Measurements from ENCODE around the gene CDH3. TPM values are rescaled to one million over a fixed set of nuclear protein-coding genes. Genes with fewer than 3 reads are reported as not detected.
A peak's percentile ranks its signal among the peaks of the same experiment; 100 is the strongest.

Gene CDH3
- total and polyA plus RNA-seq, 2 of the 8 experiments (the other 6 are each of a cell fraction or from before 2014, with no cell fraction given), result 146 to 171 TPM

DNA sequence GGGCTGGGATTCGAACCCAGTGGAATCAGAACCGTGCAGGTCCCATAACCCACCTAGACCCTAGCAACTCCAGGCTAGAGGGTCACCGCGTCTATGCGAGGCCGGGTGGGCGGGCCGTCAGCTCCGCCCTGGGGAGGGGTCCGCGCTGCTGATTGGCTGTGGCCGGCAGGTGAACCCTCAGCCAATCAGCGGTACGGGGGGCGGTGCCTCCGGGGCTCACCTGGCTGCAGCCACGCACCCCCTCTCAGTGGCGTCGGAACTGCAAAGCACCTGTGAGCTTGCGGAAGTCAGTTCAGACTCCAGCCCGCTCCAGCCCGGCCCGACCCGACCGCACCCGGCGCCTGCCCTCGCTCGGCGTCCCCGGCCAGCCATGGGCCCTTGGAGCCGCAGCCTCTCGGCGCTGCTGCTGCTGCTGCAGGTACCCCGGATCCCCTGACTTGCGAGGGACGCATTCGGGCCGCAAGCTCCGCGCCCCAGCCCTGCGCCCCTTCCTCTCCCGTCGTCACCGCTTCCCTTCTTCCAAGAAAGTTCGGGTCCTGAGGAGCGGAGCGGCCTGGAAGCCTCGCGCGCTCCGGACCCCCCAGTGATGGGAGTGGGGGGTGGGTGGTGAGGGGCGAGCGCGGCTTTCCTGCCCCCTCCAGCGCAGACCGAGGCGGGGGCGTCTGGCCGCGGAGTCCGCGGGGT is 92.1 kb downstream of the CDH3 start, which contains the start of gene CDH1:
Gene CDH1 (plus strand): TSS at position 247 of the 684 bp plus-strand sequence. CDS start 124 bp downstream, at position 371.
- Histone ChIP-seq H3K9ac (replicated peaks in 1 of 4; ENCODE audit: extremely low read depth in 1 of 4, low read depth in 3 of 4, low read length in 3 of 4) (peak within 1 kb of the TSS; percentile 79 to 96 (median 86)), H3K4ac (replicated peaks; ENCODE audit: insufficient read length, low read depth, low read length) (peak within 1 kb of the TSS; percentile 90), H3K56ac (replicated peaks; ENCODE audit: insufficient read length, low read depth, low read length) (peak within 1 kb of the TSS; percentile 52), H3K18ac (ENCODE audit: extremely low read depth, low read length) (peak within 1 kb of the TSS; percentile 90), H2BK120ac (replicated peaks; ENCODE audit: low read depth, low read length) (no peak within 1 kb of the TSS), H3K14ac (ENCODE audit: insufficient read length) (peak within 1 kb of the TSS; percentile 8), H3K36me3 (ENCODE audit: control insufficient read depth in 2 of 4, insufficient read depth in 4 of 4, low read length in 3 of 4) (peaks cover 0 to 21% (median 0%) of the 10 kb centered on the region in 4 experiments; a peak in 4 of 8 replicates), H3K4me1 (replicated peaks in 1 of 4; ENCODE audit: control insufficient read depth in 3 of 4, insufficient read depth in 4 of 4, low read length in 3 of 4) (peaks cover 0 to 7% (median 2%) of the 10 kb centered on the region in 4 experiments; a peak in 3 of 7 replicates), H4K20me1 (replicated peaks in 1 of 2; ENCODE audit: control insufficient read depth in 1 of 2, insufficient read depth in 2 of 2, low read length in 2 of 2) (peaks cover 3 to 8% of the 10 kb centered on the region in 2 experiments), H2BK15ac (ENCODE audit: low read length) (no peak within 1 kb of the TSS), H2BK12ac (ENCODE audit: low read depth, low read length) (peak within 1 kb of the TSS; percentile 77), H2BK20ac (ENCODE audit: low read length) (no peak within 1 kb of the TSS), H2AK5ac (ENCODE audit: low read depth, low read length) (no peak within 1 kb of the TSS), H4K91ac (replicated peaks; ENCODE audit: insufficient read length, low read length) (peak within 1 kb of the TSS; percentile 80), H3K79me1 (ENCODE audit: low read depth, low read length) (peaks cover 4% of the 10 kb centered on the region; the same call in 1 of the 2 replicates), H3K9me3 (ENCODE audit: insufficient read depth in 2 of 2, low read depth in 1 of 2, low read length in 1 of 2) (no peaks in the 10 kb centered on the region), H3K27me3 (replicated peaks in 1 of 4; ENCODE audit: control insufficient read depth in 3 of 4, extremely low read depth in 1 of 4, insufficient read depth in 3 of 4, low read length in 3 of 4) (no peaks in the 10 kb centered on the region), H3K79me2 (ENCODE audit: control insufficient read depth in 1 of 2, insufficient read depth in 2 of 2, low read length in 2 of 2) (peaks cover 0 to 46% of the 10 kb centered on the region in 2 experiments; a peak in 2 of 4 replicates), H3K27ac (ENCODE audit: low read depth, low read length) (peak within 1 kb of the TSS; percentile 50), H3K23me2 (ENCODE audit: low read depth, low read length) (peaks cover 8% of the 10 kb centered on the region; the same call in 1 of the 2 replicates), H2AFZ (ENCODE audit: low read length) (no peak within 1 kb of the TSS), H3K4me2 (ENCODE audit: insufficient read depth in 1 of 2, low read depth in 2 of 2, low read length in 2 of 2) (peak within 1 kb of the TSS; percentile 85 to 86), H4K5ac (ENCODE audit: insufficient read length, low read depth, low read length) (peak within 1 kb of the TSS; percentile 70), H4K8ac (ENCODE audit: extremely low read depth, insufficient read depth, low read length) (peak within 1 kb of the TSS; percentile 96; the same call in 1 of the 2 replicates), H2BK5ac (ENCODE audit: low read depth, low read length) (peak within 1 kb of the TSS; percentile 80), H3K4me3 (ENCODE audit: extremely low read depth in 1 of 4, insufficient read depth in 2 of 4, low read depth in 3 of 4, low read length in 4 of 4) (peak within 1 kb of the TSS; percentile 60 to 90 (median 84)), H3K23ac (ENCODE audit: insufficient read length) (no peak within 1 kb of the TSS)
- DNase-seq (ENCODE audit: low read depth in 1 of 2, low spot score in 2 of 2) (peak; percentile 86 to 97), FAIRE-seq (no peak)
- WGBS, 2 experiments (ENCODE audit: extremely low coverage in 1 of 2, insufficient coverage in 1 of 2, insufficient read length in 1 of 2, insufficient replicate concordance in 2 of 2, low coverage in 1 of 2, low lambda C conversion rate in 2 of 2, missing lambda C conversion rate in 1 of 2), result 3% methylated on average over 43 of the region's 63 CpGs; no CpG with 5 or more reads in 1 of the 2 experiments
- ChIA-PET POLR2A (ENCODE audit: partially characterized antibody) (interaction anchor here (0.6 to 4.7 kb wide), 22 partner anchors 9 to 101 kb away, joined by 3 to 65 read pairs (median 4); no protein-coding TSS in a partner anchor), CTCF (ENCODE audit: partially characterized antibody) (interaction anchor here (0.6 to 2.3 kb wide), 12 partner anchors 9 to 1349 kb away, joined by 3 to 9 read pairs (median 4); no protein-coding TSS in a partner anchor)
- TF ChIP-seq RFX5 (IDR thresholded peaks at IDR 0.05; ENCODE audit: borderline replicate concordance, low read depth, low read length) (no peak), SUZ12 (IDR thresholded peaks at IDR 0.05; ENCODE audit: low read length) (no peak), KDM5A (IDR thresholded peaks at IDR 0.05; ENCODE audit: low read length) (no peak), CEBPB (IDR thresholded peaks at IDR 0.05; ENCODE audit: low read depth, low read length) (no peak), TEAD4 (IDR thresholded peaks at IDR 0.05; ENCODE audit: low read depth, low read length) (no peak), POU5F1 (IDR thresholded peaks at IDR 0.05; ENCODE audit: low read depth, low read length) (no peak), POLR2AphosphoS5 (IDR thresholded peaks at IDR 0.05; ENCODE audit: low read depth, low read length) (peak; percentile 99), SAP30 (IDR thresholded peaks at IDR 0.05; ENCODE audit: insufficient read depth, insufficient replicate concordance, low read length) (no peak)
- TF ChIP-seq, protein P1, sequence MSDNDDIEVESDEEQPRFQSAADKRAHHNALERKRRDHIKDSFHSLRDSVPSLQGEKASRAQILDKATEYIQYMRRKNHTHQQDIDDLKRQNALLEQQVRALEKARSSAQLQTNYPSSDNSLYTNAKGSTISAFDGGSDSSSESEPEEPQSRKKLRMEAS (IDR thresholded peaks at IDR 0.05), result peak; percentile 71
- TF ChIP-seq, protein P2, sequence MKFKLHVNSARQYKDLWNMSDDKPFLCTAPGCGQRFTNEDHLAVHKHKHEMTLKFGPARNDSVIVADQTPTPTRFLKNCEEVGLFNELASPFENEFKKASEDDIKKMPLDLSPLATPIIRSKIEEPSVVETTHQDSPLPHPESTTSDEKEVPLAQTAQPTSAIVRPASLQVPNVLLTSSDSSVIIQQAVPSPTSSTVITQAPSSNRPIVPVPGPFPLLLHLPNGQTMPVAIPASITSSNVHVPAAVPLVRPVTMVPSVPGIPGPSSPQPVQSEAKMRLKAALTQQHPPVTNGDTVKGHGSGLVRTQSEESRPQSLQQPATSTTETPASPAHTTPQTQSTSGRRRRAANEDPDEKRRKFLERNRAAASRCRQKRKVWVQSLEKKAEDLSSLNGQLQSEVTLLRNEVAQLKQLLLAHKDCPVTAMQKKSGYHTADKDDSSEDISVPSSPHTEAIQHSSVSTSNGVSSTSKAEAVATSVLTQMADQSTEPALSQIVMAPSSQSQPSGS (IDR thresholded peaks at IDR 0.05; ENCODE audit: low read length), result no peak
